Measurements from ENCODE around the gene ACVR1C.

The ACVR1C gene

GRCh38 chr2:157506586-157506985 is 122.1 kb downstream of the ACVR1C start:
- Mint-ChIP-seq H3K27me3 (peaks cover 22 to 49% of the 10 kb centered on the region in 2 donors), H3K27ac (no peak overlapping the region), H3K36me3 (ENCODE audit: insufficient read depth) (no peaks in the 10 kb centered on the region), H3K4me3 (no peak overlapping the region), H3K9me3 (no peaks in the 10 kb centered on the region), H3K4me1 (ENCODE audit: low read depth in 2 of 2) (no peaks in the 10 kb centered on the region)
- DNase-seq (no peak), ATAC-seq (replicated peaks) (no peak)

- no peak for DNase-seq
- Mint-ChIP-seq H3K27me3 (peaks cover 22 to 37% of the 10 kb centered on the region in 2 donors), H3K4me3 (no peak overlapping the region), H3K4me1 (ENCODE audit: low read depth in 2 of 2) (peaks cover 2 to 9% of the 10 kb centered on the region in 2 donors), H3K27ac (no peak overlapping the region), H3K36me3 (ENCODE audit: insufficient read depth) (no peaks in the 10 kb centered on the region), H3K9me3 (no peaks in the 10 kb centered on the region)
- no peak for ATAC-seq (replicated peaks)
These were observed 124.0 kb downstream of the ACVR1C start for GRCh38 chr2:157504623-157505022.

GRCh38 chr2:157501026-157501425 is 127.6 kb downstream of the ACVR1C start:
- DNase-seq = no peak
- Mint-ChIP-seq H3K27ac (peak overlapping the region in 1 of 2 donors; percentile 17), H3K4me3 (no peak overlapping the region), H3K36me3 (ENCODE audit: insufficient read depth) (no peaks in the 10 kb centered on the region), H3K4me1 (ENCODE audit: low read depth in 2 of 2) (peaks cover 2 to 9% of the 10 kb centered on the region in 2 donors), H3K27me3 (peaks cover 3 to 14% of the 10 kb centered on the region in 2 donors), H3K9me3 (no peaks in the 10 kb centered on the region)
- ATAC-seq (replicated peaks) = peak; percentile 39

GRCh38 chr2:157500334-157500733 is 128.3 kb downstream of the ACVR1C start:
- peaks cover 0 to 8% of the 10 kb centered on the region in 2 donors for H3K27me3 Mint-ChIP-seq
- peaks cover 2 to 9% of the 10 kb centered on the region in 2 donors for H3K4me1 Mint-ChIP-seq (ENCODE audit: low read depth in 2 of 2)
- H3K36me3 Mint-ChIP-seq (ENCODE audit: insufficient read depth) = no peaks in the 10 kb centered on the region
- H3K27ac Mint-ChIP-seq = no peak overlapping the region
- ATAC-seq (replicated peaks) = no peak
- H3K9me3 Mint-ChIP-seq = no peaks in the 10 kb centered on the region
- DNase-seq = no peak
- no peak overlapping the region for H3K4me3 Mint-ChIP-seq

- Mint-ChIP-seq H3K27me3 (no peaks in the 10 kb centered on the region), H3K4me1 (ENCODE audit: low read depth in 2 of 2) (peaks cover 5 to 9% of the 10 kb centered on the region in 2 donors), H3K27ac (no peak overlapping the region), H3K36me3 (ENCODE audit: insufficient read depth) (no peaks in the 10 kb centered on the region), H3K4me3 (no peak overlapping the region), H3K9me3 (no peaks in the 10 kb centered on the region)
- DNase-seq (no peak), ATAC-seq (replicated peaks) (no peak)
These were observed 130.2 kb downstream of the ACVR1C start for GRCh38 chr2:157498483-157498882.

GRCh38 chr2:157497638-157498314 is 130.9 kb downstream of the ACVR1C start:
- Mint-ChIP-seq H3K27ac (no peak overlapping the region), H3K4me3 (no peak overlapping the region), H3K4me1 (ENCODE audit: low read depth in 2 of 2) (peaks cover 9% of the 10 kb centered on the region in 2 donors), H3K9me3 (no peaks in the 10 kb centered on the region), H3K27me3 (no peaks in the 10 kb centered on the region), H3K36me3 (ENCODE audit: insufficient read depth) (no peaks in the 10 kb centered on the region)
- peak in 1 of 3 experiments; percentile 3 for DNase-seq
- ATAC-seq (replicated peaks) = peak; percentile 93

GRCh38 chr2:157492189-157492773 is 136.4 kb downstream of the ACVR1C start:
- Mint-ChIP-seq H3K4me3 (no peak overlapping the region), H3K27ac (no peak overlapping the region), H3K9me3 (no peaks in the 10 kb centered on the region), H3K36me3 (ENCODE audit: insufficient read depth) (no peaks in the 10 kb centered on the region), H3K27me3 (peaks cover 0 to 1% of the 10 kb centered on the region in 2 donors), H3K4me1 (ENCODE audit: low read depth in 2 of 2) (peaks cover 0 to 13% of the 10 kb centered on the region in 2 donors)
- DNase-seq (peak; percentile 60 to 64 (median 63)), ATAC-seq (replicated peaks) (peak; percentile 97)

- Mint-ChIP-seq H3K4me3 (no peak overlapping the region), H3K9me3 (no peaks in the 10 kb centered on the region), H3K4me1 (ENCODE audit: low read depth in 2 of 2) (peaks cover 4 to 13% of the 10 kb centered on the region in 2 donors), H3K27me3 (peaks cover 0 to 9% of the 10 kb centered on the region in 2 donors), H3K27ac (no peak overlapping the region), H3K36me3 (ENCODE audit: insufficient read depth) (no peaks in the 10 kb centered on the region)
- ATAC-seq (replicated peaks) (no peak), DNase-seq (no peak)
These were observed 138.7 kb downstream of the ACVR1C start for GRCh38 chr2:157489983-157490382.

GRCh38 chr2:157488877-157489276 is 139.8 kb downstream of the ACVR1C start:
- no peak overlapping the region for H3K4me3 Mint-ChIP-seq
- peaks cover 4 to 13% of the 10 kb centered on the region in 2 donors for H3K4me1 Mint-ChIP-seq (ENCODE audit: low read depth in 2 of 2)
- no peak for ATAC-seq (replicated peaks)
- no peak for DNase-seq
- no peaks in the 10 kb centered on the region for H3K9me3 Mint-ChIP-seq
- no peaks in the 10 kb centered on the region for H3K36me3 Mint-ChIP-seq (ENCODE audit: insufficient read depth)
- peaks cover 0 to 9% of the 10 kb centered on the region in 2 donors for H3K27me3 Mint-ChIP-seq
- H3K27ac Mint-ChIP-seq = no peak overlapping the region

- H3K4me3 Mint-ChIP-seq = no peak overlapping the region
- ATAC-seq (replicated peaks) (no peak), DNase-seq (no peak)
- peaks cover 4 to 6% of the 10 kb centered on the region in 2 donors for H3K4me1 Mint-ChIP-seq (ENCODE audit: low read depth in 2 of 2)
- H3K27ac Mint-ChIP-seq = no peak overlapping the region
- H3K27me3 Mint-ChIP-seq = peaks cover 0 to 9% of the 10 kb centered on the region in 2 donors
- no peaks in the 10 kb centered on the region for H3K9me3 Mint-ChIP-seq
- no peaks in the 10 kb centered on the region for H3K36me3 Mint-ChIP-seq (ENCODE audit: insufficient read depth)
These were observed 140.9 kb downstream of the ACVR1C start for GRCh38 chr2:157487747-157488146.

GRCh38 chr2:157487271-157487610 is 141.4 kb downstream of the ACVR1C start:
- H3K36me3 Mint-ChIP-seq (ENCODE audit: insufficient read depth) = no peaks in the 10 kb centered on the region
- H3K4me3 Mint-ChIP-seq = no peak overlapping the region
- DNase-seq (no peak), ATAC-seq (replicated peaks) (no peak)
- H3K4me1 Mint-ChIP-seq (ENCODE audit: low read depth in 2 of 2) = peaks cover 1 to 4% of the 10 kb centered on the region in 2 donors
- no peaks in the 10 kb centered on the region for H3K9me3 Mint-ChIP-seq
- H3K27me3 Mint-ChIP-seq = peaks cover 0 to 9% of the 10 kb centered on the region in 2 donors
- no peak overlapping the region for H3K27ac Mint-ChIP-seq

- H3K27ac Mint-ChIP-seq = no peak overlapping the region
- peaks cover 0 to 4% of the 10 kb centered on the region in 2 donors for H3K4me1 Mint-ChIP-seq (ENCODE audit: low read depth in 2 of 2)
- H3K9me3 Mint-ChIP-seq = no peaks in the 10 kb centered on the region
- no peaks in the 10 kb centered on the region for H3K36me3 Mint-ChIP-seq (ENCODE audit: insufficient read depth)
- H3K4me3 Mint-ChIP-seq = no peak overlapping the region
- H3K27me3 Mint-ChIP-seq = peaks cover 0 to 9% of the 10 kb centered on the region in 2 donors
- no peak for DNase-seq
- no peak for ATAC-seq (replicated peaks)
These were observed 141.9 kb downstream of the ACVR1C start for GRCh38 chr2:157486596-157487270.

GRCh38 chr2:157480182-157480961 is 148.3 kb downstream of the ACVR1C start:
- Mint-ChIP-seq H3K27me3 (no peaks in the 10 kb centered on the region), H3K4me3 (peak overlapping the region in 1 of 2 donors; percentile 17), H3K4me1 (ENCODE audit: low read depth in 2 of 2) (peaks cover 10% of the 10 kb centered on the region in 2 donors), H3K36me3 (ENCODE audit: insufficient read depth) (no peaks in the 10 kb centered on the region), H3K27ac (no peak overlapping the region), H3K9me3 (no peaks in the 10 kb centered on the region)
- no peak for DNase-seq
- ATAC-seq (replicated peaks) = no peak
